Osteoblast (primary cell): ENCODE results near the gene PRPSAP2. TPM values are rescaled to one million over a fixed set of nuclear protein-coding genes. Genes with fewer than 3 reads are reported as not detected.

Experiments
- DNase-seq: peaks from one replicate; pipeline ENCODE4 v3.0.0; 2011; ENCODE audit warnings: low spot score, mixed read lengths; ENCODE audit not compliant: insufficient read length; ENCODE audit errors: missing footprints
- H2AFZ ChIP-seq: 2 replicates; pipeline ENCODE4 v1.6.0; 2011; ENCODE audit warnings: mild to moderate bottlenecking, low read length
- H3K27ac ChIP-seq: 2 replicates; pipeline ENCODE4 v1.5.1; 2011; ENCODE audit warnings: mild to moderate bottlenecking, low read depth, low read length, moderate library complexity
- H3K27me3 ChIP-seq: 2 replicates; pipeline ENCODE4 v1.6.0; 2012; ENCODE audit warnings: mild to moderate bottlenecking, control low read depth, inconsistent platforms, low read length, moderate library complexity; ENCODE audit not compliant: insufficient read depth
- H3K36me3 ChIP-seq: 2 replicates; pipeline ENCODE4 v1.5.1; 2011; ENCODE audit warnings: mild to moderate bottlenecking, low read length, control low read depth, moderate library complexity; ENCODE audit not compliant: insufficient read depth
- H3K4me1 ChIP-seq: 2 replicates; pipeline ENCODE4 v1.5.1; 2011; ENCODE audit warnings: mild to moderate bottlenecking, low read length, control low read depth, moderate library complexity; ENCODE audit not compliant: insufficient read depth
- H3K4me2 ChIP-seq: 2 replicates; pipeline ENCODE4 v1.6.0; 2011; ENCODE audit warnings: mild to moderate bottlenecking, low read length; ENCODE audit not compliant: insufficient read depth
- H3K4me3 ChIP-seq: fragments of 200-600 bp; sonication (generic); 3 replicates; pipeline ENCODE4 v1.5.1; 2012; ENCODE audit warnings: mild to moderate bottlenecking, low read length, inconsistent platforms; ENCODE audit not compliant: insufficient read depth
- H3K79me2 ChIP-seq: 2 replicates; pipeline ENCODE4 v1.6.0; 2012; ENCODE audit warnings: mild to moderate bottlenecking, low read length, control low read depth, inconsistent platforms; ENCODE audit not compliant: insufficient read depth
- H3K9me3 ChIP-seq: 2 replicates; pipeline ENCODE4 v1.5.1; 2011; ENCODE audit warnings: low read depth, low read length, control low read depth
- H4K20me1 ChIP-seq: 2 replicates; pipeline ENCODE4 v1.6.0; 2012; ENCODE audit warnings: mild to moderate bottlenecking, low read length, control low read depth; ENCODE audit not compliant: insufficient read depth
- total RNA-seq: library from RNA; depleted of rRNA; stranded (reverse); fragments of >200 nt; gene quantifications from 2 replicates; pipeline ENCODE4 v1.2.3, GENCODE V29; 2012
- TF ChIP-seq, protein P1 (sequence below): IDR thresholded peaks from 2 replicates; pipeline ENCODE4 v1.5.1; 2011; ENCODE audit warnings: mild to moderate bottlenecking, low read depth, low read length, moderate library complexity; ENCODE audit errors: extremely low read depth

The PRPSAP2 gene
- total RNA-seq, 1 donor: 23.9 TPM

DNA sequence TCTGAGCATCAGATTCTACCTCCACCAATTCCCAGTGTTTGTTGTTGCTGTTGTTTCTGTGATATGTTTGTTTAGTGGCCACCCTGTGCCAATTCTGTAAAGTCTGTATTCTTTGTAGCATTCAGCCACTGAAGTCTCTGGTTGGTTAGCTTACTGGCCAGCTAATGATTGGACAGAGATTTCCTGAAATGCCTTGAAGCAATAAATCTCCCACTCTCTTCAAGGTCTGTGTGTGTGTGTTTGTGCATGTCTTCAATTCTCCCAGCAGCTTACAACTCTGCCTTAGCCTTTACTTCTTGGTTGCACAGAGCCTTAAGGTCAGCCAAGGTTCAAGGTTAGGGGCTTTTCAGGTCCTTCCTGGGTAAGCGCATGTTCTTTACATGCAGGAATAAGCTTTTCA lies 38.2 kb downstream of the PRPSAP2 start:
- peaks cover 2% of the 10 kb centered on the region for H3K79me2 ChIP-seq
- H3K36me3 ChIP-seq: peaks cover 4% of the 10 kb centered on the region
- H3K9me3 ChIP-seq: no peaks in the 10 kb centered on the region
- H3K4me2 ChIP-seq: no peak overlapping the region
- no peaks in the 10 kb centered on the region for H3K4me1 ChIP-seq
- no peak overlapping the region for H3K27ac ChIP-seq
- no peak for DNase-seq
- H3K27me3 ChIP-seq: no peaks in the 10 kb centered on the region
- H3K4me3 ChIP-seq: no peak overlapping the region
- H4K20me1 ChIP-seq: no peaks in the 10 kb centered on the region
- no peak overlapping the region for H2AFZ ChIP-seq
- TF ChIP-seq, protein P1, sequence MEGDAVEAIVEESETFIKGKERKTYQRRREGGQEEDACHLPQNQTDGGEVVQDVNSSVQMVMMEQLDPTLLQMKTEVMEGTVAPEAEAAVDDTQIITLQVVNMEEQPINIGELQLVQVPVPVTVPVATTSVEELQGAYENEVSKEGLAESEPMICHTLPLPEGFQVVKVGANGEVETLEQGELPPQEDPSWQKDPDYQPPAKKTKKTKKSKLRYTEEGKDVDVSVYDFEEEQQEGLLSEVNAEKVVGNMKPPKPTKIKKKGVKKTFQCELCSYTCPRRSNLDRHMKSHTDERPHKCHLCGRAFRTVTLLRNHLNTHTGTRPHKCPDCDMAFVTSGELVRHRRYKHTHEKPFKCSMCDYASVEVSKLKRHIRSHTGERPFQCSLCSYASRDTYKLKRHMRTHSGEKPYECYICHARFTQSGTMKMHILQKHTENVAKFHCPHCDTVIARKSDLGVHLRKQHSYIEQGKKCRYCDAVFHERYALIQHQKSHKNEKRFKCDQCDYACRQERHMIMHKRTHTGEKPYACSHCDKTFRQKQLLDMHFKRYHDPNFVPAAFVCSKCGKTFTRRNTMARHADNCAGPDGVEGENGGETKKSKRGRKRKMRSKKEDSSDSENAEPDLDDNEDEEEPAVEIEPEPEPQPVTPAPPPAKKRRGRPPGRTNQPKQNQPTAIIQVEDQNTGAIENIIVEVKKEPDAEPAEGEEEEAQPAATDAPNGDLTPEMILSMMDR: no peak

DNA sequence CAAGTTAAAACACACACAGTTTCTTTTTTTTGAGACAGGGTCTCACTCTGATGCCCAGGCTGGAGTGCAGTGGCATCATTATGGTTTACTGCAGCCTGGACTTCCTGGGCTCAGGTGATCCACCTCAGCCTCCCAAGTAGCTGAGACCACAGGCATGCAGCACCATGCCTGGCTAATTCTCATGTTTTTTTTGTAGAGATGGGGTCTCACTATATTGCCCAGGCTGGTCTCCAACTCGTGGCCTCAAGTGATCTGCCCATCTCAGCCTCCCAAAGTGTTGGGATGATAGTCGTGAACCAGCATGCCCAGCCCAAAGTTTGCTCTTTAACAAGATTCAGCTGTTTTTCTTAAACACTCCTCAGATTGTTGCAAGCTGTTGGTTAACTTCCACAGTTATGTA lies 39.0 kb downstream of the PRPSAP2 start:
- H2AFZ ChIP-seq: no peak overlapping the region
- H3K4me1 ChIP-seq: no peaks in the 10 kb centered on the region
- no peak overlapping the region for H3K27ac ChIP-seq
- no peaks in the 10 kb centered on the region for H3K9me3 ChIP-seq
- peaks cover 2% of the 10 kb centered on the region for H3K79me2 ChIP-seq
- DNase-seq: no peak
- TF ChIP-seq, protein P1: no peak
- H3K36me3 ChIP-seq: peaks cover 3% of the 10 kb centered on the region
- no peak overlapping the region for H3K4me3 ChIP-seq
- H3K27me3 ChIP-seq: no peaks in the 10 kb centered on the region
- H4K20me1 ChIP-seq: no peaks in the 10 kb centered on the region
- no peak overlapping the region for H3K4me2 ChIP-seq

DNA sequence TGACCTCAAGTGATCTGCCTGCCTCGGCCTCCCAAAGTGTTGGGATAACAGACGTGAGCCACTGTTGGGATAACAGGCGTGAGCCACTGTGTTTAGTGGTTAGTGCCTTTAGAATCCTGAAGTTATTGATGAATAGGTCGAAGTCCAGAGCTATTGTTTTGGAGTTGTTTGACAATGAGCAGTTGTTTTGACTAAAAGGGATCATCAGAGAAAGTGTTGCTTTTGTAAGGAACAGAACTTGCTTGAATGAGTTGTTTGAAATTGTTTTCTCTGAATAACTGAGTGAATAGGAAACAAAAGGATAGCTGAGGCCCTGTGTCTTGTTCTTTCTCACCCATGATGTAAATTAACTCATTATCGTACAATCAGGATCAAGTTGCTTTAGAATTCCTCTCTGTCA lies 46.6 kb downstream of the PRPSAP2 start:
- no peak overlapping the region for H3K4me3 ChIP-seq
- H3K36me3 ChIP-seq: peaks cover 5% of the 10 kb centered on the region
- TF ChIP-seq, protein P1: no peak
- H3K27me3 ChIP-seq: no peaks in the 10 kb centered on the region
- H2AFZ ChIP-seq: no peak overlapping the region
- H3K27ac ChIP-seq: no peak overlapping the region
- H3K9me3 ChIP-seq: no peaks in the 10 kb centered on the region
- no peak overlapping the region for H3K4me2 ChIP-seq
- no peak for DNase-seq
- H3K79me2 ChIP-seq: peaks cover 2% of the 10 kb centered on the region
- no peaks in the 10 kb centered on the region for H4K20me1 ChIP-seq
- H3K4me1 ChIP-seq: no peaks in the 10 kb centered on the region

DNA sequence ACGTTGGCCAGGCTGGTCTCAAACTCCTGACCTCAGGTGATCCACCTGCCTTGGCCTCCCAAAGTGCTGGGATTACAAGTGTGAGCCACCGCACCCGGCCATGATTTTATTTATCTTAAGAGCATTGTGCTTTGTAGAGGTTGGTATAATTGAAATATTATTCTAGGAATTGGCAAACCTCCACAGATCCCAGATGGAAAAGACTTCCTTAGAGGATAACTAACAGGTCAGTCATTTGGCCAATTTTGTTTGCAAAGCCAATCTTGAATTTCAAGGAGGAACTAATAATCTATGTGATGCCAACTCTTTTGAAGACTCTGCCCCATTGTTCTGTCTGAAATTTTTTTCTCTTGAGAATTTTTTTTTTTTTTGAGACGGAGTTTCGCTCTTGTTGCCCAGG lies 47.3 kb downstream of the PRPSAP2 start:
- TF ChIP-seq, protein P1: no peak
- Histone ChIP-seq H4K20me1 (no peaks in the 10 kb centered on the region), H3K9me3 (no peaks in the 10 kb centered on the region), H2AFZ (no peak overlapping the region), H3K4me3 (no peak overlapping the region), H3K27me3 (no peaks in the 10 kb centered on the region), H3K4me2 (no peak overlapping the region), H3K27ac (no peak overlapping the region), H3K4me1 (no peaks in the 10 kb centered on the region), H3K79me2 (peaks cover 2% of the 10 kb centered on the region), H3K36me3 (peaks cover 5% of the 10 kb centered on the region)
- DNase-seq: no peak
